DND-41 (cell line): ENCODE measurements around the gene GOSR2.

ENCODE experiments used
- ATAC-seq: fragments of 200-7000 bp; cut with Tn5 transposase; 3 replicates; pipeline ENCODE4 v1.9.1; 2021; ENCODE audit warnings: low read depth; ENCODE audit not compliant: insufficient read depth
- DNase-seq: peaks from one replicate; pipeline ENCODE4 v3.0.0-alpha.2; 2020
- H2AFZ ChIP-seq: 2 replicates; pipeline ENCODE4 v1.6.0; 2012; ENCODE audit warnings: low read depth, low read length
- H3K27ac ChIP-seq: 2 replicates; pipeline ENCODE4 v1.5.1; 2012; ENCODE audit warnings: low read length, inconsistent platforms
- H3K27me3 ChIP-seq: fragments of 200-600 bp; sonication (generic); 2 replicates; pipeline ENCODE4 v1.6.0; 2012; ENCODE audit warnings: low read length, mild to moderate bottlenecking, inconsistent platforms; ENCODE audit not compliant: insufficient read depth, poor library complexity
- H3K36me3 ChIP-seq: 2 replicates; pipeline ENCODE4 v1.5.1; 2012; ENCODE audit warnings: low read length, inconsistent platforms; ENCODE audit not compliant: insufficient read depth
- H3K4me1 ChIP-seq: 2 replicates; pipeline ENCODE4 v1.5.1; 2012; ENCODE audit warnings: mild to moderate bottlenecking, low read length; ENCODE audit not compliant: insufficient read depth
- H3K4me2 ChIP-seq: 2 replicates; pipeline ENCODE4 v1.6.0; 2012; ENCODE audit warnings: mild to moderate bottlenecking, moderate library complexity, low read length, inconsistent platforms; ENCODE audit not compliant: insufficient read depth
- H3K4me3 ChIP-seq, 2 experiments: fragments of 200-600 bp in 1 of 2; shearing (Covaris generic) in 1 of 2; 2 replicates each; pipeline ENCODE4 v1.5.1; 2012 to 2016; ENCODE audit warnings: inconsistent platforms in 2 of 2, low read length in 2 of 2, mild to moderate bottlenecking in 2 of 2, low read depth in 1 of 2, moderate library complexity in 1 of 2
- H3K79me2 ChIP-seq: 2 replicates; pipeline ENCODE4 v1.6.0; 2012; ENCODE audit warnings: low read length, inconsistent platforms; ENCODE audit not compliant: insufficient read depth
- H3K9ac ChIP-seq: 2 replicates; pipeline ENCODE4 v1.6.0; 2012; ENCODE audit warnings: low read depth, mild to moderate bottlenecking, inconsistent platforms, low read length, moderate library complexity
- H3K9me3 ChIP-seq: 2 replicates; pipeline ENCODE4 v1.5.1; 2012; ENCODE audit warnings: low read length, moderate library complexity, mild to moderate bottlenecking, inconsistent platforms; ENCODE audit not compliant: insufficient read depth, severe bottlenecking
- H4K20me1 ChIP-seq: 2 replicates; pipeline ENCODE4 v1.6.0; 2012; ENCODE audit warnings: low read length; ENCODE audit not compliant: insufficient read depth
- EZH2 ChIP-seq: IDR thresholded peaks from 3 replicates; pipeline ENCODE4 v1.6.1; 2012; ENCODE audit warnings: borderline replicate concordance, low read depth, mild to moderate bottlenecking, moderate library complexity, low read length, inconsistent platforms; ENCODE audit not compliant: severe bottlenecking
- TF ChIP-seq, protein P1 (sequence below): IDR thresholded peaks from 2 replicates; pipeline ENCODE4 v1.5.1; 2012; ENCODE audit warnings: borderline replicate concordance, low read length, moderate library complexity, mild to moderate bottlenecking; ENCODE audit not compliant: poor library complexity, severe bottlenecking; ENCODE audit errors: extremely low read depth

Gene GOSR2

DNA sequence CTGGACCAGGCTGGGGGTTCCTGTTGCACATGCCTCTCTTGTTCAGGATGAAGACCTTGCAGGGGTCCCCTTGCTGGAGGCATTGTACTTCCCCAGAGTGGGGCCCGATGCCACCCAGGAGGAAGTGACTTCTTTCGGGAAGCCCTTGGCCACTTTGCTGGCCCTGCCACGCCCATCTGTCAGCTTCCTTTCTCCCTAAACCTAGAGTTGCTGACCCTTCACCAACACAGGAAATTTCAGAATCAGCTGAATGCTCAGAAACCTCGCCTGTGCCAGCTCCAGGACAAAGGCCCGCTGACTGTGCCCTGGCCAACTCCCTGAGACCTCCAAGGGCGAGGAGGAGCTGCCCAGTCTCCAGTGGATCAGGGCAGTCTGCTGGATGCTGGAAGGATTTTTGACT, 44.9 kb upstream of the GOSR2 start:
- H3K4me1 ChIP-seq, result peaks cover 4% of the 10 kb centered on the region
- ATAC-seq (no peak), DNase-seq (no peak)
- H3K9me3 ChIP-seq, result no peaks in the 10 kb centered on the region
- no peaks in the 10 kb centered on the region for H3K27me3 ChIP-seq
- TF ChIP-seq, protein P1, sequence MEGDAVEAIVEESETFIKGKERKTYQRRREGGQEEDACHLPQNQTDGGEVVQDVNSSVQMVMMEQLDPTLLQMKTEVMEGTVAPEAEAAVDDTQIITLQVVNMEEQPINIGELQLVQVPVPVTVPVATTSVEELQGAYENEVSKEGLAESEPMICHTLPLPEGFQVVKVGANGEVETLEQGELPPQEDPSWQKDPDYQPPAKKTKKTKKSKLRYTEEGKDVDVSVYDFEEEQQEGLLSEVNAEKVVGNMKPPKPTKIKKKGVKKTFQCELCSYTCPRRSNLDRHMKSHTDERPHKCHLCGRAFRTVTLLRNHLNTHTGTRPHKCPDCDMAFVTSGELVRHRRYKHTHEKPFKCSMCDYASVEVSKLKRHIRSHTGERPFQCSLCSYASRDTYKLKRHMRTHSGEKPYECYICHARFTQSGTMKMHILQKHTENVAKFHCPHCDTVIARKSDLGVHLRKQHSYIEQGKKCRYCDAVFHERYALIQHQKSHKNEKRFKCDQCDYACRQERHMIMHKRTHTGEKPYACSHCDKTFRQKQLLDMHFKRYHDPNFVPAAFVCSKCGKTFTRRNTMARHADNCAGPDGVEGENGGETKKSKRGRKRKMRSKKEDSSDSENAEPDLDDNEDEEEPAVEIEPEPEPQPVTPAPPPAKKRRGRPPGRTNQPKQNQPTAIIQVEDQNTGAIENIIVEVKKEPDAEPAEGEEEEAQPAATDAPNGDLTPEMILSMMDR, result no peak
- TF ChIP-seq EZH2, result no peak
- H2AFZ ChIP-seq, result no peak overlapping the region
- H3K36me3 ChIP-seq, result no peaks in the 10 kb centered on the region
- no peak overlapping the region for H3K4me2 ChIP-seq
- no peak overlapping the region for H3K9ac ChIP-seq
- no peaks in the 10 kb centered on the region for H4K20me1 ChIP-seq
- no peak overlapping the region for H3K27ac ChIP-seq
- H3K4me3 ChIP-seq, result no peak overlapping the region
- H3K79me2 ChIP-seq, result no peaks in the 10 kb centered on the region

DNA sequence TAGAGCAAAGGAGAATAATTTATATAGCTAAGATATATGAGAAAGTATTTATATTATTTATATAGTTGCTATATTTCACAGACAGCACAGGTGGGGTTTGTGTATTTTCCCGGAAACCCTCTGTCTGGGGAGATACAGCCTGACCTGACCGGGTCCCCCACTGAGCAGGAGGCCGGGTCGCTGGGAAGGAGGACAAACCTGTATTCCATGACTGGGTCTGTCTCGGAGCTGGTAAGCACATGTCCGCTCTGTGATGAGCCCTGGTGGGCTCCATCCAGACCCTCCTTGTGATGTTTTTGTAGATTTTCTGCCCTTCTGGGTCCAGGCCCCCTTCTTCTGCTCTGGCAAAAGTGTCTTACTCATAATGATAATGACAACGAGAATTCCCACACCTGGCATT, 43.9 kb upstream of the GOSR2 start:
- Histone ChIP-seq H2AFZ (no peak overlapping the region), H3K27me3 (no peaks in the 10 kb centered on the region), H3K27ac (no peak overlapping the region), H3K36me3 (no peaks in the 10 kb centered on the region), H3K4me1 (peaks cover 4% of the 10 kb centered on the region), H3K9me3 (no peaks in the 10 kb centered on the region), H3K9ac (no peak overlapping the region), H3K4me3 (no peak overlapping the region), H4K20me1 (no peaks in the 10 kb centered on the region), H3K4me2 (no peak overlapping the region), H3K79me2 (no peaks in the 10 kb centered on the region)
- TF ChIP-seq, protein P1, result no peak
- TF ChIP-seq EZH2, result no peak
- no peak for ATAC-seq
- DNase-seq, result no peak

DNA sequence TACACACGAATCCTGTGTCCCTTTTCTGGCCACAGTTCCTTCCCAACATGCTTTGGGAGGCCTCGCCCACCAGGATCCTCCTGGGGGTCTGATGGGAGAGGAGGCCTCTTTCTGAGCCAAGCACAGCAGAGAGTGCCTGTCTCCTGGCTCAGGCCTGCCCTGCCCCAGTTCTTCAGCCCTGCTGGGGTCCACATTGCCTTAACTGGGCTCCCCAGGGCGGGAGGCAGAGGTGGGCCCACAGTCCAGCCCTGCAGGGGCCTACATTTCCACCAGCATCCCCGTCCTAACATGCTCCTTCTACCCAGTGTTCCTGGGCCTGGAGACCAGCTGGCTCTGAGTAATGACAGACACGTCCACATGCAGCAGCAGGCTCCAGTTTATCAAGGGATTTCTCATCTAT, 41.9 kb upstream of the GOSR2 start:
- Histone ChIP-seq H3K27ac (no peak overlapping the region), H3K4me3 (no peak overlapping the region), H4K20me1 (0 out of 2 replicates have a peak, but pooled peaks cover 4% of the 10 kb centered on the region), H3K4me2 (no peak overlapping the region), H3K9ac (no peak overlapping the region), H2AFZ (no peak overlapping the region), H3K36me3 (no peaks in the 10 kb centered on the region), H3K27me3 (peaks cover 3% of the 10 kb centered on the region), H3K4me1 (peaks cover 4% of the 10 kb centered on the region), H3K79me2 (no peaks in the 10 kb centered on the region), H3K9me3 (no peaks in the 10 kb centered on the region)
- no peak for TF ChIP-seq EZH2
- TF ChIP-seq, protein P1, result no peak
- ATAC-seq, result no peak
- DNase-seq, result no peak

- Histone ChIP-seq H3K4me2 (no peak overlapping the region), H4K20me1 (0 out of 2 replicates have a peak, but pooled peaks cover 4% of the 10 kb centered on the region), H3K9ac (no peak overlapping the region), H3K27ac (no peak overlapping the region), H2AFZ (no peak overlapping the region), H3K36me3 (no peaks in the 10 kb centered on the region), H3K27me3 (peaks cover 5% of the 10 kb centered on the region), H3K9me3 (no peaks in the 10 kb centered on the region), H3K4me1 (no peaks in the 10 kb centered on the region), H3K79me2 (no peaks in the 10 kb centered on the region), H3K4me3 (no peak overlapping the region)
- no peak for DNase-seq
- no peak for ATAC-seq
- no peak for TF ChIP-seq EZH2
- TF ChIP-seq, protein P1, result no peak
Measured at GRCh38 chr17:46882666-46883065, 40.3 kb upstream of the GOSR2 start.
